ENCODE results near the gene IKZF4. TPM values are rescaled to one million over a fixed set of nuclear protein-coding genes. Genes with fewer than 3 reads are reported as not detected.

Gene IKZF4
- total and polyA plus RNA-seq, 2 of the 8 experiments (the other 6 are each of a cell fraction or from before 2014, with no cell fraction given): 8.0 to 13.3 TPM

- peak in 1 of 2 experiments; percentile 57 for DNase-seq (ENCODE audit: low read depth in 1 of 2, low spot score in 2 of 2)
- H2AFZ ChIP-seq (ENCODE audit: low read length): no peak overlapping the region
- no peak overlapping the region for H2BK5ac ChIP-seq (ENCODE audit: low read depth, low read length)
- no peaks in the 10 kb centered on the region for H3K27me3 ChIP-seq (replicated peaks in 1 of 4; ENCODE audit: control insufficient read depth in 3 of 4, extremely low read depth in 1 of 4, insufficient read depth in 3 of 4, low read length in 3 of 4)
- H3K27ac ChIP-seq (ENCODE audit: low read depth, low read length): no peak overlapping the region
- H3K4me1 ChIP-seq (replicated peaks in 1 of 4; ENCODE audit: control insufficient read depth in 3 of 4, insufficient read depth in 4 of 4, low read length in 3 of 4): peaks cover 0 to 4% (median 0%) of the 10 kb centered on the region in 4 experiments; a peak in 2 of 7 replicates
- POLR2A ChIA-PET (ENCODE audit: partially characterized antibody): interaction anchor here (0.6 to 5.4 kb wide), 19 partner anchors 11 to 297 kb away, joined by 3 to 55 read pairs (median 4); partner anchors contain the start of genes ANKRD52, DGKA, DNAJC14 and PA2G4
- no peaks in the 10 kb centered on the region for H3K79me2 ChIP-seq (ENCODE audit: control insufficient read depth in 1 of 2, insufficient read depth in 2 of 2, low read length in 2 of 2)
- H4K20me1 ChIP-seq (replicated peaks in 1 of 2; ENCODE audit: control insufficient read depth in 1 of 2, insufficient read depth in 2 of 2, low read length in 2 of 2): no peaks in the 10 kb centered on the region
- H2AK5ac ChIP-seq (ENCODE audit: low read depth, low read length): no peak overlapping the region
- no peak overlapping the region for H3K9ac ChIP-seq (replicated peaks in 1 of 4; ENCODE audit: extremely low read depth in 1 of 4, low read depth in 3 of 4, low read length in 3 of 4)
- CTCF ChIA-PET (ENCODE audit: partially characterized antibody): interaction anchor here (0.6 to 13.5 kb wide), 36 partner anchors 10 to 259 kb away, joined by 3 to 256 read pairs (median 5); partner anchors contain the start of genes IKZF4, RAB5B and ZC3H10
- peak overlapping the region in 2 of 4 experiments; percentile 77 to 97; a peak in 3 of 8 replicates for H3K4me3 ChIP-seq (ENCODE audit: extremely low read depth in 1 of 4, insufficient read depth in 2 of 4, low read depth in 3 of 4, low read length in 4 of 4)
- H3K4ac ChIP-seq (replicated peaks; ENCODE audit: insufficient read length, low read depth, low read length): no peak overlapping the region
- H2BK15ac ChIP-seq (ENCODE audit: low read length): no peak overlapping the region
- no peak overlapping the region for H2BK20ac ChIP-seq (ENCODE audit: low read length)
- no peaks in the 10 kb centered on the region for H3K9me3 ChIP-seq (ENCODE audit: insufficient read depth in 2 of 2, low read depth in 1 of 2, low read length in 1 of 2)
- 66% methylated on average over 14 of the region's 14 CpGs; no CpG with 5 or more reads in 1 of the 2 experiments for WGBS, 2 experiments (ENCODE audit: extremely low coverage in 1 of 2, insufficient coverage in 1 of 2, insufficient read length in 1 of 2, insufficient replicate concordance in 2 of 2, low coverage in 1 of 2, low lambda C conversion rate in 2 of 2, missing lambda C conversion rate in 1 of 2)
- no peak overlapping the region for H3K56ac ChIP-seq (replicated peaks; ENCODE audit: insufficient read length, low read depth, low read length)
- no peak overlapping the region for H4K91ac ChIP-seq (replicated peaks; ENCODE audit: insufficient read length, low read length)
- H3K4me2 ChIP-seq (ENCODE audit: insufficient read depth in 1 of 2, low read depth in 2 of 2, low read length in 2 of 2): peak overlapping the region; percentile 94 to 95; a peak in 2 of 4 replicates
- H3K14ac ChIP-seq (ENCODE audit: insufficient read length): no peak overlapping the region
- no peaks in the 10 kb centered on the region; the same call in 1 of the 2 replicates for H3K79me1 ChIP-seq (ENCODE audit: low read depth, low read length)
- no peak overlapping the region for H3K23ac ChIP-seq (ENCODE audit: insufficient read length)
- H3K36me3 ChIP-seq (ENCODE audit: control insufficient read depth in 2 of 4, insufficient read depth in 4 of 4, low read length in 3 of 4): peaks cover 10 to 44% (median 25%) of the 10 kb centered on the region in 4 experiments
- H3K23me2 ChIP-seq (ENCODE audit: low read depth, low read length): peaks cover 8% of the 10 kb centered on the region
- H4K8ac ChIP-seq (ENCODE audit: extremely low read depth, insufficient read depth, low read length): no peak overlapping the region
- H2BK120ac ChIP-seq (replicated peaks; ENCODE audit: low read depth, low read length): no peak overlapping the region
- H3K18ac ChIP-seq (ENCODE audit: extremely low read depth, low read length): no peak overlapping the region
- no peak overlapping the region for H4K5ac ChIP-seq (ENCODE audit: insufficient read length, low read depth, low read length)
- H2BK12ac ChIP-seq (ENCODE audit: low read depth, low read length): no peak overlapping the region
- FAIRE-seq: peak; percentile 42
- TF ChIP-seq HDAC2 (IDR thresholded peaks at IDR 0.05; ENCODE audit: borderline replicate concordance in 1 of 2, low read depth in 2 of 2, low read length in 2 of 2) (peak in 1 of 2 experiments; percentile 93; a peak in 1 of 4 replicates), ATF2 (IDR thresholded peaks at IDR 0.05; ENCODE audit: low read length) (0 out of 2 replicates have a peak, but pooled peaks have one; percentile 40), BCL11A (IDR thresholded peaks at IDR 0.05; ENCODE audit: low read depth in 2 of 2, low read length in 2 of 2) (no peak), KDM1A (IDR thresholded peaks at IDR 0.05; ENCODE audit: borderline replicate concordance, low read length) (peak; percentile 97), HDAC6 (IDR thresholded peaks at IDR 0.05; ENCODE audit: low read depth, low read length) (no peak), CTCF (IDR thresholded peaks at IDR 0.05; ENCODE audit: control extremely low read depth in 1 of 3, insufficient read depth in 1 of 3, low read depth in 1 of 3, low read length in 3 of 3) (peak in 2 of 3 experiments; percentile 68 to 70; a peak in 3 of 4 replicates)
Measured at GRCh38 chr12:55996201-55996714, 24.6 kb upstream of the IKZF4 start.

Data from H1 (cell line).